ENCODE measurements around the gene PHACTR3. TPM values are rescaled to one million over a fixed set of nuclear protein-coding genes. Genes with fewer than 3 reads are reported as not detected.

Gene PHACTR3
- total RNA-seq, 1 experiment from 2014 or later, result not detected

DNA sequence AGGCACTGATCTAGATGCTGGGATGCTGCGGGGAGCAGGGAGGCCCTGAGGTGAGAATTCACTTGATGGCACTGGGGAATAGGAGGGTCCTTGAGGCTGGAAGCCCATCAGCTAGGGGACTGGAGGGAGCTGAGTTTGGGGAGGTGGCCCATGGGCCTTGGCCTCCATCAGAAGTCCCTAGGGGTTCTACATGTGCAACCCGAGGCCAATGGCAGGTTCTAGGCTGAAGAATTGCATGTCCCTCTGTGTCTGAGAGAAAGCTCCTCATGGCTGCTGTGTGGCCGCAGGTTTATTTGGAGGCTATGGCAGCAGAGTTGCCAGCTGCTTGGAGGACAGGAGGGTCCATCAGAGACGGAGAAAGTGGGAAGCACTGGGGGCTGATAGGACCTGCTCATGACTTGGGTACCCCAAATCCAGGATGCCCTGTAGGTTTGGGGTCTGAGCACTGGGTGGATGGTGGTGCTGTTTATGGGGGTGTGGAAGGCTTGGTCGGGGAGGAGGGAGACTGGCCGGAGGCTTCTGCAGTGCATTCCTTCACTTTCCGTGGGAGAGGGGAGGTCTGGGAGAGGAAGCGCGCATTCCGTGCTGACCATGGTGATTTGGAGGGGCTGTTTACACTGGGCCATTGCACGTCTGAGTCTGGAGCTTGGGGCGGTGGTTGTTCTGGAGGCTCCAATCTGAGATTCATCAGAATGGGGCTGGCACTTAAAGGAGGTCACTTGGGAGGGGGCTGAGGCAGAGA, 24.8 kb upstream of the PHACTR3 start:
- H3K79me2 ChIP-seq (ENCODE audit: insufficient read depth, low read length), result no peaks in the 10 kb centered on the region
- WGBS (ENCODE audit: extremely low coverage, insufficient read length, low lambda C conversion rate), result no CpG with 5 or more reads among the region's 12 CpGs
- no peak overlapping the region for H4K5ac ChIP-seq (ENCODE audit: insufficient read length, low read depth, low read length)
- no peak overlapping the region for H2AK5ac ChIP-seq (ENCODE audit: insufficient read length, low read length)
- no peak overlapping the region for H3K14ac ChIP-seq (ENCODE audit: insufficient read depth, low read length)
- no peak overlapping the region for H2BK12ac ChIP-seq (ENCODE audit: insufficient read length, low read depth, low read length)
- no peak overlapping the region for H3K4ac ChIP-seq (ENCODE audit: low read depth, low read length)
- H4K91ac ChIP-seq (ENCODE audit: insufficient read length, low read depth, low read length), result no peak overlapping the region
- H3K4me1 ChIP-seq (ENCODE audit: insufficient read depth, low read length), result no peaks in the 10 kb centered on the region
- H4K20me1 ChIP-seq (ENCODE audit: control insufficient read depth, insufficient read depth, insufficient read length), result no peaks in the 10 kb centered on the region
- H2AFZ ChIP-seq (ENCODE audit: low read length), result no peak overlapping the region
- H3K9me3 ChIP-seq (ENCODE audit: control insufficient read depth, low read depth, low read length), result no peaks in the 10 kb centered on the region
- no peak overlapping the region for H2BK20ac ChIP-seq (ENCODE audit: low read depth, low read length, poor library complexity, severe bottlenecking)
- no peaks in the 10 kb centered on the region; a peak in 1 of 7 replicates for H3K36me3 Mint-ChIP-seq (ENCODE audit: insufficient read depth in 1 of 3, low read depth in 3 of 3)
- H3K27me3 Mint-ChIP-seq (ENCODE audit: low read depth), result peaks cover 78% of the 10 kb centered on the region
- TF ChIP-seq, protein P1, sequence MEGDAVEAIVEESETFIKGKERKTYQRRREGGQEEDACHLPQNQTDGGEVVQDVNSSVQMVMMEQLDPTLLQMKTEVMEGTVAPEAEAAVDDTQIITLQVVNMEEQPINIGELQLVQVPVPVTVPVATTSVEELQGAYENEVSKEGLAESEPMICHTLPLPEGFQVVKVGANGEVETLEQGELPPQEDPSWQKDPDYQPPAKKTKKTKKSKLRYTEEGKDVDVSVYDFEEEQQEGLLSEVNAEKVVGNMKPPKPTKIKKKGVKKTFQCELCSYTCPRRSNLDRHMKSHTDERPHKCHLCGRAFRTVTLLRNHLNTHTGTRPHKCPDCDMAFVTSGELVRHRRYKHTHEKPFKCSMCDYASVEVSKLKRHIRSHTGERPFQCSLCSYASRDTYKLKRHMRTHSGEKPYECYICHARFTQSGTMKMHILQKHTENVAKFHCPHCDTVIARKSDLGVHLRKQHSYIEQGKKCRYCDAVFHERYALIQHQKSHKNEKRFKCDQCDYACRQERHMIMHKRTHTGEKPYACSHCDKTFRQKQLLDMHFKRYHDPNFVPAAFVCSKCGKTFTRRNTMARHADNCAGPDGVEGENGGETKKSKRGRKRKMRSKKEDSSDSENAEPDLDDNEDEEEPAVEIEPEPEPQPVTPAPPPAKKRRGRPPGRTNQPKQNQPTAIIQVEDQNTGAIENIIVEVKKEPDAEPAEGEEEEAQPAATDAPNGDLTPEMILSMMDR (conservative IDR thresholded peaks at IDR 0.05), result no peak
- H3K23ac ChIP-seq (ENCODE audit: insufficient read length, low read depth, low read length), result no peak overlapping the region
- H3K4me1 Mint-ChIP-seq, result peaks cover 0 to 3% of the 10 kb centered on the region in 2 experiments; a peak in 1 of 4 replicates
- peaks cover 18% of the 10 kb centered on the region; the same call in 1 of the 2 replicates for H3K27me3 ChIP-seq (ENCODE audit: insufficient read depth, low read length)
- H3K9ac ChIP-seq (ENCODE audit: extremely low read depth, insufficient read length, low read length), result no peak overlapping the region
- H3K23me2 ChIP-seq (ENCODE audit: insufficient read length, low read depth, low read length, poor library complexity, severe bottlenecking), result no peaks in the 10 kb centered on the region
- no peak overlapping the region for H4K8ac ChIP-seq (replicated peaks; ENCODE audit: insufficient read length, low read depth, low read length)
- no peak overlapping the region for H3T11ph ChIP-seq (ENCODE audit: low read length)
- no peak overlapping the region for H2BK15ac ChIP-seq (ENCODE audit: low read depth, low read length)
- H2BK5ac ChIP-seq (ENCODE audit: insufficient read length, low read length), result no peak overlapping the region
- no peak overlapping the region for H3K4me3 Mint-ChIP-seq
- H3K4me2 ChIP-seq (ENCODE audit: insufficient read depth, insufficient read length, low read length), result no peak overlapping the region
- H3K79me1 ChIP-seq (ENCODE audit: insufficient read depth, low read depth, low read length, poor library complexity, severe bottlenecking), result no peaks in the 10 kb centered on the region
- peaks cover 0 to 32% of the 10 kb centered on the region in 2 experiments; a peak in 3 of 5 replicates for H3K9me3 Mint-ChIP-seq
- no peak overlapping the region for H3K18ac ChIP-seq (ENCODE audit: insufficient read length, low read depth, low read length)
- H3K56ac ChIP-seq (ENCODE audit: insufficient read length, low read depth, low read length), result no peak overlapping the region
- no peak overlapping the region for H3K27ac ChIP-seq (ENCODE audit: insufficient read length, low read depth, low read length)
- no peak overlapping the region for H3K27ac Mint-ChIP-seq
- no peak overlapping the region for H2BK120ac ChIP-seq (ENCODE audit: low read depth, low read length, poor library complexity, severe bottlenecking)
- DNase-seq, result no peak

All from H9 (cell line).